Colonic mucosa (tissue), 4 donors: Measurements from ENCODE around the gene MAD1L1. TPM values are rescaled to one million over a fixed set of nuclear protein-coding genes. Genes with fewer than 3 reads are reported as not detected.

Source experiments
- DNase-seq: peaks from one replicate; pipeline ENCODE4 v3.0.0-alpha.2; 2020
- H3K27ac ChIP-seq: fragments of 200-600 bp; one replicate; pipeline ENCODE4 v1.8.0; 2021
- H3K27me3 ChIP-seq: fragments of 200-600 bp; one replicate; pipeline ENCODE4 v1.8.0; 2021
- H3K36me3 ChIP-seq: fragments of 200-600 bp; one replicate; pipeline ENCODE4 v1.8.0; 2021
- H3K4me1 ChIP-seq: fragments of 200-600 bp; one replicate; pipeline ENCODE4 v1.8.0; 2021; ENCODE audit warnings: mild to moderate bottlenecking
- H3K4me3 ChIP-seq: fragments of 200-600 bp; one replicate; pipeline ENCODE4 v1.8.0; 2021
- H3K9ac ChIP-seq, 2 donors: one replicate each; pipeline ENCODE4 v1.7.0; 2013; ENCODE audit warnings: control low read depth in 2 of 2, low read depth in 2 of 2, low read length in 2 of 2
- H3K9me3 ChIP-seq: fragments of 200-600 bp; one replicate; pipeline ENCODE4 v1.8.0; 2021
- intact Hi-C: fragments of 100-400 bp; cut with DNase I; formaldehyde crosslinking; loops from one replicate; pipeline ENCODE4 v1.14.1; 2022
- total RNA-seq, 2 donors: library from RNA; stranded (reverse); fragmentation: NEBNext Ultra II Directional in 1 of 2; extraction: Animal tissue kit (Norgen Biotek cat#: 25700) in 1 of 2; gene quantifications; one replicate each; pipeline ENCODE4 v1.2.1, GENCODE V29; 2021
- TF ChIP-seq, protein P1 (sequence below): fragments of 200-600 bp; IDR thresholded peaks from one replicate; pipeline ENCODE4 v1.8.0; 2022; ENCODE audit warnings: antibody characterized with exemption, mild to moderate bottlenecking
- donor health status: healthy.
- donor health status: DM: no; HTN: no; CAD: no.
- donor health status: DM: no; HTN: no; CAD: no.

Gene MAD1L1
- total RNA-seq, 2 donors from 2014 or later, result 18.2 to 47.0 TPM

GRCh38 chr7:2143981-2144595 is 88.7 kb downstream of the MAD1L1 start:
- no peak overlapping the region for H3K9ac ChIP-seq
- no peaks in the 10 kb centered on the region for H3K36me3 ChIP-seq
- no peak overlapping the region for H3K4me3 ChIP-seq
- no peak overlapping the region for H3K27ac ChIP-seq
- no peaks in the 10 kb centered on the region for H3K9me3 ChIP-seq
- intact Hi-C loops, result no loop called here
- no peaks in the 10 kb centered on the region for H3K27me3 ChIP-seq
- no peak for DNase-seq
- H3K4me1 ChIP-seq, result no peaks in the 10 kb centered on the region
- TF ChIP-seq, protein P1, sequence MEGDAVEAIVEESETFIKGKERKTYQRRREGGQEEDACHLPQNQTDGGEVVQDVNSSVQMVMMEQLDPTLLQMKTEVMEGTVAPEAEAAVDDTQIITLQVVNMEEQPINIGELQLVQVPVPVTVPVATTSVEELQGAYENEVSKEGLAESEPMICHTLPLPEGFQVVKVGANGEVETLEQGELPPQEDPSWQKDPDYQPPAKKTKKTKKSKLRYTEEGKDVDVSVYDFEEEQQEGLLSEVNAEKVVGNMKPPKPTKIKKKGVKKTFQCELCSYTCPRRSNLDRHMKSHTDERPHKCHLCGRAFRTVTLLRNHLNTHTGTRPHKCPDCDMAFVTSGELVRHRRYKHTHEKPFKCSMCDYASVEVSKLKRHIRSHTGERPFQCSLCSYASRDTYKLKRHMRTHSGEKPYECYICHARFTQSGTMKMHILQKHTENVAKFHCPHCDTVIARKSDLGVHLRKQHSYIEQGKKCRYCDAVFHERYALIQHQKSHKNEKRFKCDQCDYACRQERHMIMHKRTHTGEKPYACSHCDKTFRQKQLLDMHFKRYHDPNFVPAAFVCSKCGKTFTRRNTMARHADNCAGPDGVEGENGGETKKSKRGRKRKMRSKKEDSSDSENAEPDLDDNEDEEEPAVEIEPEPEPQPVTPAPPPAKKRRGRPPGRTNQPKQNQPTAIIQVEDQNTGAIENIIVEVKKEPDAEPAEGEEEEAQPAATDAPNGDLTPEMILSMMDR, result no peak

DNA sequence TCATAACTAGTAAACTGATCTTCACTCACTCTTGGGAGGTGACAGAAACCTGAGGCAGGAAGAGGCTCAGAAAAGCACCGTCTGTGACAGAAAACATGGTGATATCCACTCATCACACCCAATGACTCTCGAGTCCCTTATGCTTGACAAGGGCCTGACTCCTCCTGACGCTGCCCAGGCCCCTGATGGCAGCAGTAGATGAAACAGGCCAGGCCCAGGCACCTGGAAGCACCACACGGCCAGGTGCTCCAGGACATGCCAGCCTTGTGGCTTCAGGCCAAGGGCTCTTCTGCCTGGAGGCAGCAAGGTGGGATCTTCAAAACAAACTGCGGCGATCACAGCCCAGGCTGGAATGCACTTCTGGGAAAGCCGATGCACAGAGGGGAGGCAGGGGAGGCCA is 89.3 kb downstream of the MAD1L1 start:
- H3K4me1 ChIP-seq, result no peaks in the 10 kb centered on the region
- no peak for DNase-seq
- H3K36me3 ChIP-seq, result no peaks in the 10 kb centered on the region
- intact Hi-C loops, result no loop called here
- no peak overlapping the region for H3K9ac ChIP-seq
- no peaks in the 10 kb centered on the region for H3K9me3 ChIP-seq
- no peak overlapping the region for H3K27ac ChIP-seq
- H3K4me3 ChIP-seq, result no peak overlapping the region
- TF ChIP-seq, protein P1, result no peak
- no peaks in the 10 kb centered on the region for H3K27me3 ChIP-seq

DNA sequence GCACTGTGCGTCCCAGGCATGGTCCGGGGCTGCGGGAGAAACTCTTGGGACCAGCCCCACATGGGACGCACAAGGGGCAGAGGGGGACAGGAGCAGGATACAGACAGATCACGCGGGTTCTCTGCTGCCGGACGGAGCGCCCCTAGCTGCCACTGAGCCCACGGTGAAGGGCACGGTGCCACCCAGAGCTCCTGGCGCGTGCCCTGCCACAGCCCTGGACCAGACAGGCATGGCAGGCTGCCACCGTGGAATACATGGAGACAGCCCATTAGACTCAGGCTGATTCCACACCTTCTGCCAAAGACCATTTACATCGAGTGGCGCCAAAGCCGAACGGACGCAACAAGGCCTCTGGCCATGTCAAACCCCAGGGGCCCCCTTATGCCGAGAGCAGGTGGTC is 90.4 kb downstream of the MAD1L1 start:
- no peaks in the 10 kb centered on the region for H3K4me1 ChIP-seq
- no peak for DNase-seq
- no peak overlapping the region for H3K27ac ChIP-seq
- no peak overlapping the region for H3K4me3 ChIP-seq
- TF ChIP-seq, protein P1, result no peak
- no peaks in the 10 kb centered on the region for H3K36me3 ChIP-seq
- intact Hi-C loops, result no loop called here
- no peaks in the 10 kb centered on the region for H3K27me3 ChIP-seq
- no peak overlapping the region for H3K9ac ChIP-seq
- H3K9me3 ChIP-seq, result no peaks in the 10 kb centered on the region

GRCh38 chr7:2141651-2142050 is 91.1 kb downstream of the MAD1L1 start:
- DNase-seq, result no peak
- Histone ChIP-seq H3K27me3 (no peaks in the 10 kb centered on the region), H3K36me3 (no peaks in the 10 kb centered on the region), H3K4me1 (no peaks in the 10 kb centered on the region), H3K9me3 (no peaks in the 10 kb centered on the region), H3K9ac (no peak overlapping the region), H3K27ac (no peak overlapping the region), H3K4me3 (no peak overlapping the region)
- TF ChIP-seq, protein P1, result no peak
- intact Hi-C loops, result no loop called here

DNA sequence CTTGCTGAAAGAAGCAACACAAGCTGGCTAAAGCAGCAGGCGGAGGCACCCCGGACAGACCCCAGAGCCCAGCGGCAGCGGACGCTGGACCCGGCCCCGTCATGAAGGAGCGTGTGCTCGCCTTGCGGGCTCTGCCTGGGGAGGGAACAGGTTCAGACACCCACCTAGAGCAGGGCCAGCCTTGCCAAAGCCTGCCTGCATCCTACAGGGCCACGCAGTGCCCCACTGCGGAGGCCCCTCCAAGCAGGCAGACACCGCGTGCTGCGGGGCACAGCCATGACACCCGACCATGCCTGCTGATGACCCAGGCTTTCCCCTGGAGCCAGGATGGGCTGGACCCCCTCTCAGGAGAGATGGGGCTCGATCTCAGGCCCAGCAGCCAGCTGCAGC is 91.7 kb downstream of the MAD1L1 start:
- no peak overlapping the region for H3K9ac ChIP-seq
- no peaks in the 10 kb centered on the region for H3K27me3 ChIP-seq
- H3K36me3 ChIP-seq, result no peaks in the 10 kb centered on the region
- no peak overlapping the region for H3K4me3 ChIP-seq
- no peak overlapping the region for H3K27ac ChIP-seq
- intact Hi-C loops, result no loop called here
- H3K9me3 ChIP-seq, result no peaks in the 10 kb centered on the region
- H3K4me1 ChIP-seq, result no peaks in the 10 kb centered on the region
- no peak for DNase-seq
- TF ChIP-seq, protein P1, result no peak
